Endothelial cell of umbilical vein (primary cell): ENCODE measurements around the gene DACT3. TPM values are rescaled to one million over a fixed set of nuclear protein-coding genes. Genes with fewer than 3 reads are reported as not detected.

Experiments used
- BruUV-seq: library from RNA; stranded (reverse); fragments of 400-500 nt; replicated peaks from 2 replicates; lab custom pipeline; 2021; lab: Mats Ljungman, UMichigan
- CTCF ChIA-PET: fragments of 300-600, 350-600 bp; sonication (Branson Sonifier 250); formaldehyde crosslinking; loops from one replicate; lab custom pipeline; 2021; ENCODE audit warnings: antibody characterized with exemption, inconsistent platforms; lab: Charles Lee
- POLR2A ChIA-PET: fragments of 300-600, 350-600 bp; sonication (Branson Sonifier 250); formaldehyde crosslinking; loops from one replicate; lab custom pipeline; 2021; ENCODE audit warnings: antibody characterized with exemption, inconsistent platforms; lab: Charles Lee
- DNase-seq: peaks from one replicate; pipeline ENCODE4 v3.0.0-alpha.2; 2011; ENCODE audit warnings: low read depth, low spot score
- FAIRE-seq: peaks from 2 replicates; lab custom pipeline; 2011; peaks lifted over from hg19 to GRCh38; lab: Jason Lieb, UNC
- H2AFZ ChIP-seq: 2 replicates; pipeline ENCODE4 v1.6.0; 2012; ENCODE audit warnings: low read depth, low read length, control low read depth, inconsistent platforms
- H3K27ac ChIP-seq: 2 replicates; pipeline ENCODE4 v1.5.1; 2011; ENCODE audit warnings: low read depth, mild to moderate bottlenecking, control low read depth, low read length, moderate library complexity; ENCODE audit not compliant: insufficient read depth
- H3K27me3 ChIP-seq, 2 experiments: 2 replicates each; pipeline versions ENCODE4 v1.6.0 to v1.6.1; 2011; ENCODE audit warnings: low read length in 2 of 2, mixed read lengths in 1 of 2; ENCODE audit not compliant: control insufficient read depth in 2 of 2, insufficient read depth in 2 of 2
- H3K36me3 ChIP-seq, 2 experiments: 2 replicates in 1 of 2; 3 replicates in 1 of 2; pipeline ENCODE4 v1.5.1; 2011; ENCODE audit warnings: low read length in 2 of 2, mild to moderate bottlenecking in 1 of 2, moderate library complexity in 1 of 2; ENCODE audit not compliant: control insufficient read depth in 2 of 2, insufficient read depth in 2 of 2; ENCODE audit errors: extremely low read depth in 1 of 2
- H3K4me1 ChIP-seq: 3 replicates; pipeline ENCODE4 v1.5.1; 2011; ENCODE audit warnings: mild to moderate bottlenecking, low read length; ENCODE audit not compliant: control insufficient read depth, insufficient read depth; ENCODE audit errors: extremely low read depth
- H3K4me2 ChIP-seq: 2 replicates; pipeline ENCODE4 v1.6.1; 2011; ENCODE audit warnings: low read length, control low read depth, mixed read lengths; ENCODE audit not compliant: insufficient read depth
- H3K4me3 ChIP-seq, 3 experiments: fragments of 200-600 bp in 1 of 3; sonication (generic), shearing (Covaris generic) in 1 of 3; replicated peaks in 1 of 3; 2 replicates each; pipeline ENCODE4 v1.5.1; 2011 to 2016; ENCODE audit warnings: control low read depth in 3 of 3, low read length in 3 of 3, mild to moderate bottlenecking in 2 of 3, inconsistent platforms in 1 of 3, low read depth in 1 of 3, moderate library complexity in 1 of 3; ENCODE audit not compliant: insufficient read depth in 1 of 3
- H3K79me2 ChIP-seq: 2 replicates; pipeline ENCODE4 v1.6.0; 2012; ENCODE audit warnings: low read length, inconsistent platforms; ENCODE audit not compliant: control insufficient read depth, insufficient read depth
- H3K9ac ChIP-seq: replicated peaks from 2 replicates; pipeline ENCODE3; 2011; ENCODE audit warnings: low read length, control low read depth; ENCODE audit not compliant: insufficient read depth; ENCODE audit errors: extremely low read depth
- H3K9me1 ChIP-seq: replicated peaks from 3 replicates; pipeline ENCODE4 v1.6.0; 2011; ENCODE audit warnings: mild to moderate bottlenecking, low read length; ENCODE audit not compliant: control insufficient read depth, insufficient read depth; ENCODE audit errors: extremely low read depth
- H3K9me3 ChIP-seq: replicated peaks from 2 replicates; pipeline ENCODE4 v1.5.1; 2012; ENCODE audit warnings: low read length, inconsistent platforms; ENCODE audit not compliant: control insufficient read depth, insufficient read depth
- H4K20me1 ChIP-seq: replicated peaks from 2 replicates; pipeline ENCODE3; 2011; ENCODE audit warnings: mild to moderate bottlenecking, low read length; ENCODE audit not compliant: control insufficient read depth, insufficient read depth; ENCODE audit errors: extremely low read depth
- CTCF ChIP-seq, 2 donors: IDR thresholded peaks; 1 replicate in 1 of 2; 2 replicates in 1 of 2; pipeline ENCODE4 v1.5.1; 2011; ENCODE audit warnings: low read length in 2 of 2, mild to moderate bottlenecking in 2 of 2, moderate library complexity in 2 of 2, control low read depth in 1 of 2, inconsistent platforms in 1 of 2, low read depth in 1 of 2; ENCODE audit not compliant: insufficient read depth in 1 of 2; ENCODE audit errors: extremely low read depth in 1 of 2
- EZH2 ChIP-seq: IDR thresholded peaks from 2 replicates; pipeline ENCODE4 v1.6.1; 2012; ENCODE audit warnings: borderline replicate concordance, low read depth, mild to moderate bottlenecking, moderate library complexity, low read length, inconsistent platforms; ENCODE audit not compliant: severe bottlenecking
- FOS ChIP-seq: IDR thresholded peaks from 2 replicates; pipeline ENCODE4 v1.6.1; 2011; ENCODE audit warnings: mild to moderate bottlenecking, low read length, moderate library complexity, borderline replicate concordance; ENCODE audit not compliant: insufficient read depth
- GATA2 ChIP-seq: IDR thresholded peaks from 2 replicates; pipeline ENCODE4 v1.7.0; 2011; ENCODE audit warnings: low read depth, mild to moderate bottlenecking, moderate library complexity, mixed read lengths, low read length; ENCODE audit not compliant: insufficient read length, insufficient read depth
- JUN ChIP-seq: IDR thresholded peaks from 2 replicates; pipeline ENCODE4 v1.6.1; 2011; ENCODE audit warnings: borderline replicate concordance, low read depth; ENCODE audit not compliant: insufficient read length, insufficient read depth
- MYC ChIP-seq: IDR thresholded peaks from one replicate; pipeline ENCODE4 v1.6.1; 2011; ENCODE audit warnings: mild to moderate bottlenecking, low read depth, low read length
- POLR2A ChIP-seq: IDR thresholded peaks from 2 replicates; pipeline ENCODE4 v1.6.1; 2012; ENCODE audit warnings: low read depth, mild to moderate bottlenecking, control low read depth, low read length
- POLR2AphosphoS5 ChIP-seq: IDR thresholded peaks from 2 replicates; pipeline ENCODE4 v1.6.1; 2012; ENCODE audit warnings: low read depth, mild to moderate bottlenecking, control low read depth, low read length, moderate library complexity; ENCODE audit not compliant: insufficient read depth
- dilution Hi-C: fragments of 300-500 bp; cut with MboI; formaldehyde crosslinking; loops from one replicate; pipeline ENCODE4 v1.15.0; 2019; ENCODE audit warnings: low sequenced_read_pairs; ENCODE audit not compliant: extremely low pct_ligation_motif_present
- intact Hi-C: fragments of 100-400 bp; cut with micrococcal nuclease; formaldehyde crosslinking; loops from one replicate; pipeline ENCODE4 v1.10.0; 2022
- polyA plus RNA-seq, 4 experiments: library from polyadenylated mRNA; depleted of rRNA in 3 of 4; stranded (reverse) in 3 of 4; unstranded in 1 of 4; fragments of >200 nt; gene quantifications; 2 replicates each; pipeline versions ENCODE4 v1.2.1 to v1.2.3, GENCODE V29; 2011 to 2012; ENCODE audit warnings: missing spikeins in 1 of 4
- total RNA-seq: library from RNA; stranded (reverse); gene quantifications from 2 replicates; pipeline ENCODE4 v1.2.3, GENCODE V29; 2021
- TF ChIP-seq, protein P1 (sequence below): IDR thresholded peaks from 2 replicates; pipeline ENCODE4 v1.6.1; 2011; ENCODE audit not compliant: insufficient read depth, insufficient read length

The DACT3 gene
- total and polyA plus RNA-seq, 2 donors (not counting 3 experiments of a cell fraction or from before 2014, with no cell fraction given) = 0.22 to 0.76 TPM

DNA sequence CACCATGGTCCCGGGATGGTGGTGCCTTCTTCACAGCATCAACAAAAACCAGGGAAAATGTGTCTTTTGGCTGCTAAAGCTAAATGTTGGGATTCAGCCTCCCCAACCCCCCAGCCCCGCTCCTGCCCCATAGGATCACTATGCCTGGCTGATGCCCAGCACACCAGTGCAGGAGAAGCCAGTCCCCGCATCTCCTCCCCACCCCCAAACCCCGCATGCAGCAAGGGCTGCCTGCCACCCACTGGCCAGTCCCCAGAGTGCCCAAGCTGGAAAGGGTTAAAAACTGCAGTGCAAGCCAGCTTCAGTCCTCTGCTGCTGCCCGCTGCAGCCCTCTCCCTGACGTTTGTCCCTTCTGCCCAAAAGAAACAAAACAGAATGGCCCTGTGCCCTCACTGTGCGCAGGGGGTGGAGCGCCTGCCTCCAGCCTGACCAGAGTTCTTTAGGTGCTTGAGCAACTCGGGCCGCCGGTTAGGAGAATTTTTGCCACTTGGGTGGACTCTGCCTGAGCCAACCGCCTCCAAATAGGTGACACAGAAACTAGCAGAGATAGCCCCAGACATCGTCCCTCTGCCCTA lies 56.1 kb downstream of the DACT3 start:
- H2AFZ ChIP-seq = no peak overlapping the region
- peaks cover 53% of the 10 kb centered on the region for H3K79me2 ChIP-seq
- H3K4me2 ChIP-seq = no peak overlapping the region
- no peak for DNase-seq
- no peak overlapping the region for H3K27ac ChIP-seq
- no TSS peak for BruUV-seq
- no peaks in the 10 kb centered on the region for H3K27me3 ChIP-seq
- dilution Hi-C loops (no loop called here), intact Hi-C loops (no loop called here)
- peaks cover 13% of the 10 kb centered on the region for H3K4me1 ChIP-seq
- no peak overlapping the region for H3K9ac ChIP-seq
- H3K4me3 ChIP-seq = no peak overlapping the region
- no peaks in the 10 kb centered on the region for H4K20me1 ChIP-seq
- H3K36me3 ChIP-seq = peaks cover 13 to 46% of the 10 kb centered on the region in 2 experiments
- TF ChIP-seq EZH2 (no peak), POLR2A (no peak), CTCF (IDR thresholded peaks at IDR 0.05; ENCODE audit: extremely low read depth in 1 of 2, insufficient read depth in 1 of 2, low read depth in 1 of 2, low read length in 2 of 2) (peak in 1 of 2 donors; percentile 2), JUN (no peak)
- no peaks in the 10 kb centered on the region for H3K9me3 ChIP-seq
- ChIA-PET POLR2A (no interaction called here), CTCF (interaction anchor here (0.7 to 4.0 kb wide), 4 partner anchors 9 to 1299 kb away, joined by 3 to 22 read pairs (median 4); partner anchors contain the start of gene DACT3)
- FAIRE-seq = no peak
- no peaks in the 10 kb centered on the region for H3K9me1 ChIP-seq

DNA sequence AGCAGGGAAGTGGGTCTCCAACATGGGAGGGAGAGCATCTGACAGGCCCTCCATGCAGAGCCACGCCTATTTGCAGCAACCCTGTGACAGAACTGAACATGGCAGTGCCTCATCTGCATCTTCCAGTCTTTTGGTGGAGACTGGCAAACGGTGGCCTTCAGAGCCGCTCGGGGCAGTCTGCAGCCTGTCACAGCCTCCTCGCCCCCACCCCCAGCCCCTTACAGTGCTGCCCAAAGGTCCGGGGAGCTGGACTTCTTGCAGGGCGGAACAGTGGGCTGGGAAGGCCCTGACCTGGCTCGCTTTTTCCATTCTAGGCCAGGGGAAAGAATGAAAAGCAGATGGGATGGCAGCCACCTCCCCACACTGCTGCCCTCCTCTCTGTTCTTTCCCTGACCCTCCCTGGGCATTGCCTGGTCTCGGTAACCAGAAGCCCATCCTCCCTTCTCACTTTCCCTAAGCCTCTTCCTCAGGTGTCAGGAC lies 57.2 kb downstream of the DACT3 start:
- POLR2A ChIA-PET = no interaction called here
- no peak for FAIRE-seq
- Histone ChIP-seq H3K9ac (no peak overlapping the region), H2AFZ (no peak overlapping the region), H3K9me1 (no peaks in the 10 kb centered on the region), H3K4me1 (peaks cover 13% of the 10 kb centered on the region), H3K36me3 (peaks cover 10 to 35% of the 10 kb centered on the region in 2 experiments), H3K27ac (no peak overlapping the region), H3K27me3 (peaks cover 0 to 3% of the 10 kb centered on the region in 2 experiments), H4K20me1 (no peaks in the 10 kb centered on the region), H3K79me2 (peaks cover 53% of the 10 kb centered on the region), H3K4me3 (no peak overlapping the region), H3K9me3 (no peaks in the 10 kb centered on the region), H3K4me2 (peak overlapping the region; percentile 53)
- BruUV-seq = no TSS peak
- intact Hi-C loops (loop anchor here (1.0 kb wide), 1 partner anchor 11 kb away; no protein-coding TSS in a partner anchor), dilution Hi-C loops (no loop called here)
- DNase-seq = no peak
- CTCF ChIA-PET = interaction anchor here (1.3 kb wide), 1 partner anchor 11 kb away, joined by 4 read pairs; no protein-coding TSS in a partner anchor
- TF ChIP-seq FOS (no peak), JUN (no peak), MYC (no peak), POLR2AphosphoS5 (no peak), GATA2 (no peak), EZH2 (no peak), POLR2A (no peak), CTCF (IDR thresholded peaks at IDR 0.05; ENCODE audit: extremely low read depth in 1 of 2, insufficient read depth in 1 of 2, low read depth in 1 of 2, low read length in 2 of 2) (no peak)
- TF ChIP-seq, protein P1, sequence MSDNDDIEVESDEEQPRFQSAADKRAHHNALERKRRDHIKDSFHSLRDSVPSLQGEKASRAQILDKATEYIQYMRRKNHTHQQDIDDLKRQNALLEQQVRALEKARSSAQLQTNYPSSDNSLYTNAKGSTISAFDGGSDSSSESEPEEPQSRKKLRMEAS = no peak
